Lung (tissue), 12 donors: Measurements from ENCODE around the gene CBX3. TPM values are rescaled to one million over a fixed set of nuclear protein-coding genes. Genes with fewer than 3 reads are reported as not detected.
"Not testable (repeated sequence)": the region's sequence is repeated elsewhere in the genome, so short reads cannot be mapped to it uniquely, and the experiment has no call there.

Source experiments
- ATAC-seq: fragments of 200-7000 bp; cut with Tn5 transposase; one replicate; pipeline ENCODE4 v1.9.1; 2020; ENCODE audit warnings: moderate number of reproducible peaks; ENCODE audit not compliant: insufficient read depth, low FRiP score
- DNase-seq, 3 donors: peaks; one replicate each; pipeline ENCODE4 v3.0.0-alpha.2; 2013 to 2017
- H3K27ac ChIP-seq, 2 donors: one replicate each; pipeline ENCODE4 v1.5.1; 2013; ENCODE audit warnings: mild to moderate bottlenecking in 2 of 2, moderate library complexity in 2 of 2, control low read depth in 1 of 2, inconsistent platforms in 1 of 2, low read depth in 1 of 2, low read length in 1 of 2
- H3K27me3 ChIP-seq, 3 donors: one replicate each; pipeline ENCODE4 v1.5.1; 2013; ENCODE audit warnings: low read length in 2 of 3; ENCODE audit not compliant: control insufficient read depth in 3 of 3, insufficient read depth in 3 of 3
- H3K36me3 ChIP-seq, 4 donors: one replicate each; pipeline ENCODE4 v1.5.1; 2013; ENCODE audit warnings: low read length in 4 of 4, mild to moderate bottlenecking in 1 of 4, moderate library complexity in 1 of 4; ENCODE audit not compliant: control insufficient read depth in 4 of 4, insufficient read depth in 4 of 4
- H3K4me1 ChIP-seq, 5 donors: one replicate each; pipeline ENCODE4 v1.5.1; 2013; ENCODE audit warnings: low read length in 5 of 5, mild to moderate bottlenecking in 2 of 5, moderate library complexity in 1 of 5; ENCODE audit not compliant: control insufficient read depth in 5 of 5, insufficient read depth in 5 of 5
- H3K4me3 ChIP-seq: one replicate; pipeline ENCODE4 v1.5.1; 2013; ENCODE audit warnings: mild to moderate bottlenecking, control low read depth, moderate library complexity
- H3K9ac ChIP-seq, 2 donors: one replicate each; pipeline ENCODE4 v1.5.1; 2013; ENCODE audit warnings: low read length in 2 of 2, control low read depth in 1 of 2; ENCODE audit not compliant: insufficient read depth in 1 of 2
- H3K9me3 ChIP-seq, 4 donors: one replicate each; pipeline ENCODE4 v1.5.1; 2013; ENCODE audit warnings: low read length in 3 of 4, mild to moderate bottlenecking in 1 of 4, moderate library complexity in 1 of 4; ENCODE audit not compliant: control insufficient read depth in 4 of 4, insufficient read depth in 3 of 4
- WGBS, 2 donors: extraction: QIAGEN DNeasy Blood & Tissue Kit; methylation state at CpG; one replicate each; pipeline ENCODE4 v1.1.7; 2013; 5-methylcytosine and 5-hydroxymethylcytosine counted together
- polyA plus RNA-seq, 2 donors: library from polyadenylated mRNA; stranded (reverse); fragments of 200-250 nt; gene quantifications; one replicate each; pipeline ENCODE4 v1.2.1, GENCODE V29; 2013
- total RNA-seq, 2 donors: library from RNA; depleted of rRNA in 1 of 2; stranded (reverse); fragments of >200 nt in 1 of 2; gene quantifications; one replicate each; pipeline ENCODE4 v1.2.1, GENCODE V29; 2014 to 2021
- TF ChIP-seq, protein P1 (sequence below): IDR thresholded peaks from 2 replicates; pipeline ENCODE4 v1.5.1; 2012; ENCODE audit warnings: mild to moderate bottlenecking; ENCODE audit errors: control extremely low read depth, extremely low read depth
- donor health status: control.
- donor health status: control.
- donor health status: Bipolar disorder and iron deficiency.
- donor health status: healthy.
- donor health status: DM: yes; HTN: yes; CAD: no.

Gene CBX3
- total and polyA plus RNA-seq, 4 donors, result 77.7 to 136 (median 94.9) TPM

DNA sequence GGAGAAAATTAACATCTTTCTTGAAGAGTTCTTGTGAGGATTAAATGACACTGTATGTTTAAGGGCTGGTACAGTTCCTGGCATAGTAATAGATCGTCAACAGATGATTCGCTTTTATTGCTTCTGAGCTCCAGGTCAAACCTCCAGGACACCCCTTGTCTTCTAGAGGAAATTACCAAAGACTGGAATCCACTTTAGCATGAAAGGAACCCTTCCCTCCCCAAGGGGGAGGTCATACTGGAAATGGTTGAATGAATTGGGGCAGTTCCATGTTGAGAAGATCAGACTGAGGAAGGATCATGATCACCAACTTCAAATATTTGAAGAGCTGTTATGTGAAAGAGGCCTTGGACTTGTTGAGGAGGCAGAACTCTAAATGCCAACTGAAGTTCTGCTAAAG lies 40.6 kb upstream of the CBX3 start:
- Histone ChIP-seq H3K27ac (no peak overlapping the region), H3K4me1 (peaks cover 0 to 2% (median 0%) of the 10 kb centered on the region in 5 donors), H3K4me3 (no peak overlapping the region), H3K36me3 (no peaks in the 10 kb centered on the region), H3K9me3 (no peaks in the 10 kb centered on the region), H3K27me3 (peaks cover 0 to 10% (median 2%) of the 10 kb centered on the region in 3 donors), H3K9ac (no peak overlapping the region)
- TF ChIP-seq, protein P1, sequence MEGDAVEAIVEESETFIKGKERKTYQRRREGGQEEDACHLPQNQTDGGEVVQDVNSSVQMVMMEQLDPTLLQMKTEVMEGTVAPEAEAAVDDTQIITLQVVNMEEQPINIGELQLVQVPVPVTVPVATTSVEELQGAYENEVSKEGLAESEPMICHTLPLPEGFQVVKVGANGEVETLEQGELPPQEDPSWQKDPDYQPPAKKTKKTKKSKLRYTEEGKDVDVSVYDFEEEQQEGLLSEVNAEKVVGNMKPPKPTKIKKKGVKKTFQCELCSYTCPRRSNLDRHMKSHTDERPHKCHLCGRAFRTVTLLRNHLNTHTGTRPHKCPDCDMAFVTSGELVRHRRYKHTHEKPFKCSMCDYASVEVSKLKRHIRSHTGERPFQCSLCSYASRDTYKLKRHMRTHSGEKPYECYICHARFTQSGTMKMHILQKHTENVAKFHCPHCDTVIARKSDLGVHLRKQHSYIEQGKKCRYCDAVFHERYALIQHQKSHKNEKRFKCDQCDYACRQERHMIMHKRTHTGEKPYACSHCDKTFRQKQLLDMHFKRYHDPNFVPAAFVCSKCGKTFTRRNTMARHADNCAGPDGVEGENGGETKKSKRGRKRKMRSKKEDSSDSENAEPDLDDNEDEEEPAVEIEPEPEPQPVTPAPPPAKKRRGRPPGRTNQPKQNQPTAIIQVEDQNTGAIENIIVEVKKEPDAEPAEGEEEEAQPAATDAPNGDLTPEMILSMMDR, result no peak
- ATAC-seq (no peak), DNase-seq (no peak)
- WGBS, 2 donors, result 90 to 95% methylated on average over 2 of the region's 2 CpGs

DNA sequence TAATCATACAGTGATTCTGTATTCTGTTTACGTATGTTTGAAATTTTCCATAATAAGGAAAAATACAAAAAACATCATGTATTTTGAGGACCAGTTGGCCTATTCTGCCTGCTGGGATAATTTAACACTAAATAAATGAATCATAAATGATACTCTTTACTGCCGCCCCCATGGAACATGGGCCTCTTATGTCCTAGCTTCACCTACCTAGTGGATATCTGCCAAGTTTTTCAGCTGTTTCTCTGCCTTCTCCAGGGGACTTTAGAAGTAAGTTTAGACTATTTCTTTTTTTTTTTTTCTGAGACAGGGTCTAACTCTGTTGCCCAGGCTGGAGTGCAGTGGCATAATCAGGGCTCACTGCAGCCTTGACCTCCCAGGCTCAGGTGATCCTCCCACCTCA lies 39.1 kb upstream of the CBX3 start:
- H3K36me3 ChIP-seq, result no peaks in the 10 kb centered on the region

DNA sequence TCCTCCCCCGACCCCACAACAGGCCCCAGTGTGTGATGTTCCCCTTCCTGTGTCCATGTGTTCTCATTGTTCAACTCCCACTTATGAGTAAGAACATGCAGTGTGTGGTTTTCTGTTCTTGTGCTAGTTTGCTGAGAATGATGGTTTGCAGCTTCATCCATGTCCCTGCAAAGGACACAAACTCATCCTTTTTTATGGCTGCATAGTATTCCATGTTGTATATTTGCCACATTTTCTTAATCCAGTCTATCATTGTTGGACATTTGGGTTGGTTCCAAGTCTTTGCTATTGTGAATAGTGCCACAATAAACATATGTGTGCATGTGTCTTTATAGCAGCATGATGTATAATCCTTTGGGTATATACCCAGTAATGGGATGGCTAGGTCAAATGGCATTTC lies 37.7 kb upstream of the CBX3 start:
- not testable (repeated sequence) for H3K4me1 ChIP-seq, H3K9me3 ChIP-seq, H3K36me3 ChIP-seq, H3K27me3 ChIP-seq, DNase-seq, H3K27ac ChIP-seq, H3K4me3 ChIP-seq, ATAC-seq, H3K9ac ChIP-seq
- WGBS, 2 donors, result 62 to 71% methylated on average over 1 of the region's 1 CpG

More for the DNA sequence above, 39.1 kb upstream of the CBX3 start:
- DNase-seq (no peak), ATAC-seq (no peak)
- peaks cover 0 to 6% (median 0%) of the 10 kb centered on the region in 3 donors for H3K27me3 ChIP-seq
- TF ChIP-seq, protein P1, result no peak
- H3K4me3 ChIP-seq, result no peak overlapping the region
- WGBS, 2 donors, result 89 to 96% methylated on average over 2 of the region's 2 CpGs
- H3K4me1 ChIP-seq, result peaks cover 0 to 4% (median 0%) of the 10 kb centered on the region in 5 donors
- no peak overlapping the region for H3K9ac ChIP-seq
- H3K27ac ChIP-seq, result no peak overlapping the region
- no peaks in the 10 kb centered on the region for H3K9me3 ChIP-seq

DNA sequence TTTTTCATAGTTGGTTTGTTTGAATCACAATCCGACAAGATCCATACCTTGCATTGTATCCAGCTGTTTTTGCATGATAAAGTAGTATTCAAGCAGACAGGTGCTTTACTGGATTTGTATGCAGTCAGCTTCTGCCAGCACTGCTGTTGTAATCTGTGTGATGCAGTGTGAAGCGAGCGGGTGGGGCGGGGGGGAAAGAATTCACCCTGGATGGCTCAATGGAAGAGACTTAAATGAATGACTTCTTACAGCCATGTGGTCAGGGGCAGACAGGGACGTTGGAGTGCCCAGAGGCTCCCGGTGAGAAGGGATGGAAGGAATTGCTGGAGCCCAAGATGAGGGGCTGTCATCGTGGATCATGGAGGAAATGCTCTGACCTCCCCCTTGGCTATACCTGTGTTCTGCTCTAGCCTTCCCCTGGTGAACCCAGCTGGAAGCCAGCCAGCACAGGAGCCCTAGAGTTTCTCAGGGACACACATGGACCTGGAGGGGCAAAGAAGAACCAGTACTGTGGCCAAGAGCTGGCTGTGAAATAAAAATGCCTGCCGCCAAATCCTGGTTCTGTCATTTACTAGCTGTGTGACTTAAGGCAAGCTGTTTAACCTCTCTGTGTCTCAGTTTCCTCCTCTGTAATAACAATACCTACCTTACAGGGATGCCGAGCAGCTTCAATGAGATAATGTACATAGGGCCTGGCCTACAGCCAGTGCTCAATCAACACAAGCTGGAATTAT lies 35.4 kb upstream of the CBX3 start:
- no peaks in the 10 kb centered on the region for H3K36me3 ChIP-seq
- no peaks in the 10 kb centered on the region for H3K27me3 ChIP-seq
- 81 to 85% methylated on average over 9 of the region's 9 CpGs for WGBS, 2 donors
- peaks cover 0 to 5% (median 0%) of the 10 kb centered on the region in 5 donors for H3K4me1 ChIP-seq
- no peak overlapping the region for H3K9ac ChIP-seq
- DNase-seq, result no peak
- H3K9me3 ChIP-seq, result no peaks in the 10 kb centered on the region
- TF ChIP-seq, protein P1, result no peak
- no peak for ATAC-seq
- H3K4me3 ChIP-seq, result no peak overlapping the region
- no peak overlapping the region for H3K27ac ChIP-seq
